ENCODE measurements around the gene KCNK1. TPM values are rescaled to one million over a fixed set of nuclear protein-coding genes. Genes with fewer than 3 reads are reported as not detected.

The KCNK1 gene
- total RNA-seq, 1 experiment from 2014 or later: 39.2 TPM

DNA sequence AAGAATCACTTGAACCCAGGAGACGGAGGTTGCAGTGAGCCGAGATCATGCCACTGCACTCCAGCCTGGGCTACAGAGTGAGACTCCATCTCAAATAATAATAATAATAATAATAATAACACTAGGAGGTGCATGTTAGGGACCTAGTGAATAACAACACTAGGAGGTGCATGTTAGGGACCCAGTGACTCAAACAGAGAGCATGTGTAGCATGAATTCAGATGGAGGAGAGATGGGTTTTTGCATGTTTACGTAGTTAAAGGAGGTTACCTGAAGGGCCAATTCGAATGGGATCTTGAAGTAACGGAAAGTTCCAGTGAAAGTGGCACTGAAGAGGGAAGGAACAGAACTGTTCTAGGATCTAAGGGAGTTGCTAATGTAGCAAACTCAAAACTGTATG lies 7.1 kb upstream of the KCNK1 start:
- Mint-ChIP-seq H3K4me1 (ENCODE audit: low read depth, unreplicated experiment) (peaks cover 19% of the 10 kb centered on the region), H3K27ac (ENCODE audit: unreplicated experiment) (peak overlapping the region; percentile 25), H3K4me3 (ENCODE audit: low read depth, unreplicated experiment) (no peak overlapping the region), H3K9me3 (ENCODE audit: low read depth, unreplicated experiment) (peaks cover 7% of the 10 kb centered on the region), H3K27me3 (ENCODE audit: unreplicated experiment) (no peaks in the 10 kb centered on the region), H3K36me3 (ENCODE audit: insufficient read depth, unreplicated experiment) (no peaks in the 10 kb centered on the region)
- DNase-seq: no peak
- TF ChIP-seq, protein P1, sequence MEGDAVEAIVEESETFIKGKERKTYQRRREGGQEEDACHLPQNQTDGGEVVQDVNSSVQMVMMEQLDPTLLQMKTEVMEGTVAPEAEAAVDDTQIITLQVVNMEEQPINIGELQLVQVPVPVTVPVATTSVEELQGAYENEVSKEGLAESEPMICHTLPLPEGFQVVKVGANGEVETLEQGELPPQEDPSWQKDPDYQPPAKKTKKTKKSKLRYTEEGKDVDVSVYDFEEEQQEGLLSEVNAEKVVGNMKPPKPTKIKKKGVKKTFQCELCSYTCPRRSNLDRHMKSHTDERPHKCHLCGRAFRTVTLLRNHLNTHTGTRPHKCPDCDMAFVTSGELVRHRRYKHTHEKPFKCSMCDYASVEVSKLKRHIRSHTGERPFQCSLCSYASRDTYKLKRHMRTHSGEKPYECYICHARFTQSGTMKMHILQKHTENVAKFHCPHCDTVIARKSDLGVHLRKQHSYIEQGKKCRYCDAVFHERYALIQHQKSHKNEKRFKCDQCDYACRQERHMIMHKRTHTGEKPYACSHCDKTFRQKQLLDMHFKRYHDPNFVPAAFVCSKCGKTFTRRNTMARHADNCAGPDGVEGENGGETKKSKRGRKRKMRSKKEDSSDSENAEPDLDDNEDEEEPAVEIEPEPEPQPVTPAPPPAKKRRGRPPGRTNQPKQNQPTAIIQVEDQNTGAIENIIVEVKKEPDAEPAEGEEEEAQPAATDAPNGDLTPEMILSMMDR (IDR thresholded peaks at IDR 0.05; ENCODE audit: unreplicated experiment): no peak
- CTCF ChIA-PET: interaction anchor here (0.6 to 1.4 kb wide), 2 partner anchors 11 to 50 kb away, joined by 3 read pairs; no protein-coding TSS in a partner anchor
- no TSS peak for BruUV-seq (replicated peaks)
- intact Hi-C loops (cut with micrococcal nuclease; ENCODE audit: unreplicated experiment): no loop called here

DNA sequence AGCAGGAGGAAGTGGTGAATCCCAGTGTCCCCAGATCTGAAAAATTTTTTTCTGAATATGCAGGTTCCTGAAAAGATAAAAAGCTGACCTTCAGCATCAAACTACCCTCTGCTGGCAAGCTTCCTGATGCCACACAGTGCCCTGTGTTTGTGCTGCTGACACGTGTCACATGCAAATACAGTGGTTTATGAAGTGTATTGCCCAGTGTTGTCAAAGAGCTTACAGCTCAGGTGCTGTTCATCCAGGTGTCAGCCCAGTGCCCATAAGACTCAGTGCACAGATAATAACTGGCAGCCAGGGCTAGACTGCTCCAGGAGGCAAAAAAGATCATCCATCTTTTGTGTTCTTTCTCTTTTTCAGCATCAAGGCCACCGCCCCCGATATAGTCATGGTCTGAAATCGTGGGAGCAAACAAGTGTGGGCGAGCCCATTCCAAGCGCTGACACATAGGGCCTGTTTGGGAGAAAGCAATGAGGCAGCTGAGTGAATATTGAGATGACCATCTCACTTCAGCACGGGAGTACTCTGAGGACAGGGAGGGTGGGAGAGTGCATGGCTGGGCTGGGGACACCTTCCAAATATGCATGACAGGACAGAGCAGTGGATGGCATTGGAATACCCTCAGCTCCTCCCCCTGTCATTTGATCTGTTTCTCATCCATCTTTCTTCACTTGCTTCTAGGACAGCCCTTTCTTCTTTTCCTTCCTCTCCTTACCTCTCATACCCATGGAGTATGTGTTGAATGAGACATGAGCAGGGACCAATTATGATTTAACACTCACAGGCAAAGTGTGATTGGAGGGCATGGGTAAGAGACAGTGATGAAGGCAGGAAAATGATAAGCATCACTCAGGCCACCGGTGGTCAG lies 6.4 kb upstream of the KCNK1 start:
- no peaks in the 10 kb centered on the region for H3K36me3 Mint-ChIP-seq (ENCODE audit: insufficient read depth, unreplicated experiment)
- intact Hi-C loops (cut with micrococcal nuclease; ENCODE audit: unreplicated experiment): no loop called here
- H3K4me1 Mint-ChIP-seq (ENCODE audit: low read depth, unreplicated experiment): peaks cover 23% of the 10 kb centered on the region
- CTCF ChIA-PET: interaction anchor here (0.6 to 1.4 kb wide), 2 partner anchors 11 to 49 kb away, joined by 3 read pairs; no protein-coding TSS in a partner anchor
- BruUV-seq (replicated peaks): no TSS peak
- H3K4me3 Mint-ChIP-seq (ENCODE audit: low read depth, unreplicated experiment): no peak overlapping the region
- TF ChIP-seq, protein P1 (IDR thresholded peaks at IDR 0.05; ENCODE audit: unreplicated experiment): no peak
- H3K9me3 Mint-ChIP-seq (ENCODE audit: low read depth, unreplicated experiment): peaks cover 7% of the 10 kb centered on the region
- H3K27me3 Mint-ChIP-seq (ENCODE audit: unreplicated experiment): no peaks in the 10 kb centered on the region
- peak overlapping the region; percentile 25 for H3K27ac Mint-ChIP-seq (ENCODE audit: unreplicated experiment)
- DNase-seq: peak; percentile 28

DNA sequence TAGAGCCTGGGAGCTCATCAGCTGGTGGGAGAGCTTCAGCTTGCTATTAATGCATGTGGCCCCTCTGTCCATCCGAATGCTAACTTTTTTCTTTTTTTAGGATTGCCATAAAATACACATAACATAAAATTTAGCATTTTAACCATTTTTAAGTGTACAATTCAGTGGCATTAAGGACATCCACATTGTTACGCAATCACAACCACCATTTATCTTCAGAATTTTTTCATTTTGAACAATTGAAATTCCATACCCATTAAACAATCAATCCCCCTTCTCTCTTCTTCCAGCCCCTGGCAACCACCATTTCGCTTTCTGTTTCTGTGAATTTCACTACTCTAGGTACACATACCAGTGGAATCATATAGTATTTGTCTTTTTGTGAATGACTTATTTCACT lies 4.9 kb upstream of the KCNK1 start:
- Mint-ChIP-seq H3K27ac (ENCODE audit: unreplicated experiment) (no peak overlapping the region), H3K27me3 (ENCODE audit: unreplicated experiment) (no peaks in the 10 kb centered on the region), H3K9me3 (ENCODE audit: low read depth, unreplicated experiment) (peaks cover 7% of the 10 kb centered on the region), H3K4me3 (ENCODE audit: low read depth, unreplicated experiment) (no peak overlapping the region), H3K36me3 (ENCODE audit: insufficient read depth, unreplicated experiment) (peaks cover 9% of the 10 kb centered on the region), H3K4me1 (ENCODE audit: low read depth, unreplicated experiment) (peaks cover 23% of the 10 kb centered on the region)
- BruUV-seq (replicated peaks): no TSS peak
- CTCF ChIA-PET: no interaction called here
- intact Hi-C loops (cut with micrococcal nuclease; ENCODE audit: unreplicated experiment): no loop called here
- DNase-seq: no peak
- TF ChIP-seq, protein P1 (IDR thresholded peaks at IDR 0.05; ENCODE audit: unreplicated experiment): no peak

DNA sequence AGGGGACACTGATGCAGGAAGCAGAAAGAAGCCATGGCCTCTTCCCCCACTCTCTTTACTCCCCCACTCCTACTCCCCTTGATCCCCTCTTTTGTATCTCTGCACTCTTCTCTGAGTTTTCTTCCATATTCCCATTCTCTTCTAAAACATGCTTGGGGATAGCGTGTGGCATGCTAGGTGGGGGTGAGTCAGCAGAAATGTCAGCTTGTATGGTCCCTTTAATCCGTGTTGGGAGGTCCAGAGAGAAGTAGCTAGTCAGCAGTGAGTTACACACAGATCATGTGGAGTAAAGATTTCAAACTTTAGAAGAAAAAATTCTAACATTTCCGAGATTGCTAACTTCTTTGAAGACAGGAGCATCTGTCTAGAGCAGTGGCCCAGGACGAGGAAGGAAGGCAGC lies 4.0 kb upstream of the KCNK1 start:
- H3K4me1 Mint-ChIP-seq (ENCODE audit: low read depth, unreplicated experiment): peaks cover 23% of the 10 kb centered on the region
- peaks cover 19% of the 10 kb centered on the region for H3K36me3 Mint-ChIP-seq (ENCODE audit: insufficient read depth, unreplicated experiment)
- BruUV-seq (replicated peaks): no TSS peak
- intact Hi-C loops (cut with micrococcal nuclease; ENCODE audit: unreplicated experiment): loop anchor here (5.0 to 10.0 kb wide), 3 partner anchors 88 to 245 kb away; no protein-coding TSS in a partner anchor
- no peak for DNase-seq
- TF ChIP-seq, protein P1 (IDR thresholded peaks at IDR 0.05; ENCODE audit: unreplicated experiment): no peak
- no peak overlapping the region for H3K4me3 Mint-ChIP-seq (ENCODE audit: low read depth, unreplicated experiment)
- H3K9me3 Mint-ChIP-seq (ENCODE audit: low read depth, unreplicated experiment): peaks cover 3% of the 10 kb centered on the region
- CTCF ChIA-PET: no interaction called here
- H3K27ac Mint-ChIP-seq (ENCODE audit: unreplicated experiment): no peak overlapping the region
- no peaks in the 10 kb centered on the region for H3K27me3 Mint-ChIP-seq (ENCODE audit: unreplicated experiment)
